Measurements from ENCODE around the gene UBE2R2.
"Not testable (repeated sequence)": the region's sequence is repeated elsewhere in the genome, so short reads cannot be mapped to it uniquely, and the experiment has no call there.

DNA sequence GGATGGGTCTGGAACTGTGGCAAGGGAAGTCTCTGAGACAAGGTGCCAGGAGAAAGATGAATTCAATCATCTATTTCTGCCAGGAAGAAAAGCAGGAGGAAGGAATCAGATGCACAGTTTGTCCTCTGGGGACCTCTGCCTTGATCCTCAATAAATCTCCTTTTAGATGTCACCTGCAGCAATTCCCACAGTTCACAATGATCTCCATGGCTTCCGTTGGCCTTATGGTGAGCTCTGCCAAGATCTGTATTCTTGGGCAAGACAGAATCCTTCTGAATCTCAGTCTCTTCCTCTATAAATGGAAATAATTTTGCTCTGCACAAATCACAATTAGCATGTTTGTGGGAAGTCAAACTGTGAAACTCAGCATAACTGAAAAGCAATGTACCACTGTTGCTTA is 23.5 kb upstream of the UBE2R2 start:
- TF ChIP-seq, protein P1, sequence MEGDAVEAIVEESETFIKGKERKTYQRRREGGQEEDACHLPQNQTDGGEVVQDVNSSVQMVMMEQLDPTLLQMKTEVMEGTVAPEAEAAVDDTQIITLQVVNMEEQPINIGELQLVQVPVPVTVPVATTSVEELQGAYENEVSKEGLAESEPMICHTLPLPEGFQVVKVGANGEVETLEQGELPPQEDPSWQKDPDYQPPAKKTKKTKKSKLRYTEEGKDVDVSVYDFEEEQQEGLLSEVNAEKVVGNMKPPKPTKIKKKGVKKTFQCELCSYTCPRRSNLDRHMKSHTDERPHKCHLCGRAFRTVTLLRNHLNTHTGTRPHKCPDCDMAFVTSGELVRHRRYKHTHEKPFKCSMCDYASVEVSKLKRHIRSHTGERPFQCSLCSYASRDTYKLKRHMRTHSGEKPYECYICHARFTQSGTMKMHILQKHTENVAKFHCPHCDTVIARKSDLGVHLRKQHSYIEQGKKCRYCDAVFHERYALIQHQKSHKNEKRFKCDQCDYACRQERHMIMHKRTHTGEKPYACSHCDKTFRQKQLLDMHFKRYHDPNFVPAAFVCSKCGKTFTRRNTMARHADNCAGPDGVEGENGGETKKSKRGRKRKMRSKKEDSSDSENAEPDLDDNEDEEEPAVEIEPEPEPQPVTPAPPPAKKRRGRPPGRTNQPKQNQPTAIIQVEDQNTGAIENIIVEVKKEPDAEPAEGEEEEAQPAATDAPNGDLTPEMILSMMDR (conservative IDR thresholded peaks at IDR 0.05), result not testable (repeated sequence)
- TF ChIP-seq ZFX (IDR thresholded peaks at IDR 0.05), result not testable (repeated sequence)

Data from C4-2B (cell line).